ENCODE measurements around the gene CARD11.

CARD11 gene

DNA sequence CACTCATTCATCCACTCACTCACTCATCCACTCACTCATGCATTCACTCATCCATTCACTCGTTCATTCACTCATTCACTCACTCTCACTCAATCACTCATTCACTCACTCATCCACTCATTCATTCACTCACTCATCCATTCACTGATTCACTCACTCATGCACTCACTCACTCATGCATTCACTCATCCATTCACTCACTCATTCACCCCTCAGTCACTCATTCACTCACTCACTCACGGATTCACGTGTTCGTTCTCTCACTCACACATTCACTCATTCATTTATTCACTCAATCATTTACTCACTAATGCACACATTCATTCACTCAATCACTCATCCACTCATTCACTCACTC lies 73.4 kb downstream of the CARD11 start:
- TF ChIP-seq CTCF (IDR thresholded peaks at IDR 0.05): no peak

DNA sequence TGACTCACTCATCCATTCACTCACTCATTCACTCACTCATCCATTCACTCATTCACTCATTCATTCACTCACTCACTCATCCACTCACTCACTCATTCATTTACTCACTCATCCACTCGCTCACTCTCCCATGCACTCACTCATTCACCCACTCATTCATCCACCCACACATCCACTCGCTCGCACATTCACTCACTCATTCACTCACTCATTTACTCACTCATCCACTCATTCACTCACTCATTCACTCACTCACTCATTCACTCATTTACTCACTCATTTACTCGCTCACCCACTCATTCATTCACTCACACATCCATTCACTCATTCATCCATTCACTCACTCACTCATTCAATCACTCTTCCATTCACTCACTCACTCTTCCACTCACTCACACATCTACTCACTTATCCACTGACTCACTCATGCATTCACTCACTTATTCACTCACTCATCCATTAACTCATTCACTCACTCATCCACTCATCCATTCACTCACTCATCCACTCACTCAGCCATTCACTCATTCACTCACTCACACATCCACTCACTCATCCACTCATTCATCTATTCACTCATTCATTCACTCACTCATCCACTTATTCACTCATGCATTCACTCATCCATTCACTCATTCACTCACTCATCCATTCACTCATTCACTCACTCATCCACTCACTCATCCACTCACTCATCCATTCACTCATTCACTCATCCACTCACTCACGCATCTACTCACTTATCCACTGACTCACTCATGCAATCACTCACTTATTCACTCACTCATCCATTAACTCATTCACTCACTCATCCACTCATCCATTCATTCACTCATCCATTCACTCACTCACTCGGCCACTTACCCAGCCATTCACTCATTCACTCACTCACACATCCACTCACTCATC lies 74.0 kb downstream of the CARD11 start:
- no peak for TF ChIP-seq CTCF (IDR thresholded peaks at IDR 0.05)

DNA sequence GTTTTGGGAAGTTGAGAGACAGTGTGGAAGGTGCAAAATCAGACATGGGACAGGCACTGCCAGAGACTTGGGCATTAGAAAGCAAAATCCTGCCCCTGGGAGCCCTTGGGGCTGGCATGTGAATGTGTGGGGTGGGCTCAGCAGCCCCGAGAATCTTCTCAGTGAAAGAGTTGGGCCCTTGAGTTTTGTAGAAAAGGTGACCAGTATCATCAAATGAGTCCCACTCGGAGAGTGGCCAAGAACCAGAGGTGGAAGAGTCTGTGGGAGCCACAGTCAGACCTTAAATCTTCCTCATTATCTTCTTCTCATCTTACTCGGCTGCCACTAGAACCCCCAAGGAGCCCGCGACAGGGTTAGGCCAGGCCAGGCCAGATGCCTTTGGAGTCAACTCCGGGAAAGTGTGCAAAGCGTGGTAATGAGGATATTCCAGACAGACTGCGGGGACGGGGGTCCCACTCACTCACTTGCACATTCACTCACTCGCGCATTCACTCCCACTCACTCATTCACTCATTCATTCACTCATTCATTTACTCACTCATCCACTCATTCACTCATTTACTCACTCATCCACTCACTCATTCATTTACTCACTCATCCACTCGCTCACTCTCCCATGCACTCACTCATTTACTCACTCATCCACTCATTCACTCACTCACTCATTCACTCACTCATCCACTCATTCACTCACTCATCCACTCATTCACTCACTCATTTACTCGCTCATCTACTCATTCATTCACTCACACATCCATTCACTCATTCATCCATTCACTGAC lies 74.9 kb downstream of the CARD11 start:
- TF ChIP-seq CTCF (IDR thresholded peaks at IDR 0.05): no peak

DNA sequence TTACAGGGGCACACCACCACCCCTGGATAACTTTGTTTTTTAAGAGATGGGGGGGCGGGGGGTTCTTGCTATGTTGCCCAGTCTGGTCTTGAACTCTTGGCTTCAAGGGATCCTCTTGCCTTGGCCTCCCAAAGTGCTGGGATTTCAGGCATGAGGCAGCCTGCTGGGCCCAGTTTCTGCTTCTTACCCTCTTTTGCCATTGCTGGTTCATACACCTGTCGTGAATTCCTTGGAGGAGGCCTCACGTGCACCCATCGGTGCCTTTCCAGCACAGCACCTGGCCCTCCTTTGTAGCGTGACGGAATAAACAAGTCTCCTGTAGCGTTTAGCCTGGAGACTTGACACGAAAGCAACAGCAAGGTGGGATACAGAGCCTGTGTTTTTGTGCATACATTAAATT lies 75.5 kb downstream of the CARD11 start:
- no peak for TF ChIP-seq CTCF (IDR thresholded peaks at IDR 0.05)

GRCh38 chr7:2967705-2968104 lies 76.0 kb downstream of the CARD11 start:
- no peak for TF ChIP-seq CTCF (IDR thresholded peaks at IDR 0.05)

DNA sequence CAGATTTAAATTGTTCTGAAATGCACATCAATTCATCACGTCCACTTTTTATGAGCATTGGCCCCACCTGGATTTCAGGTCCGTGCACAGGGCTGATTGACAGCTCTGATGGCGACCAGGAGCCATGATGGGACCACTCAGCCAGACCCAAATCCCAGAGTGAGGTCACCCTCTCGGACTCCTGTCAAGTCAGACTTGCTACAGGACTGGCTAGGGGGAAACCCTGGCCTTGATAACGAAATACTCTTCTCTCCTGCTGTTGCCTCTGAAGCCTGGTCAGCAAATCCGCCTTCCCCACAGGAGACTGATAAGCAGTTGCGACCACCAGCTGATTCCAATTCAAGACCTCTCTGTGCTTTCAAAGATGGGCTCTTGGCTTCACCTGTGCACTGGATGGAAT lies 76.4 kb downstream of the CARD11 start:
- TF ChIP-seq CTCF (IDR thresholded peaks at IDR 0.05): no peak

- no peak for TF ChIP-seq CTCF (IDR thresholded peaks at IDR 0.05)
Observed at GRCh38 chr7:2966466-2967078, 77.1 kb downstream of the CARD11 start.

All from LNCAP (cell line).